OCI-LY3 (cell line): ENCODE measurements around the gene LCA5L.

Experiments
- H2AFZ ChIP-seq: fragments of 200-600, 300-600 bp; shearing (Covaris generic); 2 replicates; pipeline ENCODE4 v1.6.0; 2014; ENCODE audit warnings: antibody characterized with exemption, low read depth, low read length
- H3K27ac ChIP-seq: fragments of 200-600, 300-600 bp; sonication (generic); 2 replicates; pipeline ENCODE4 v1.5.1; 2014; ENCODE audit warnings: mild to moderate bottlenecking, low read length, moderate library complexity, mixed read lengths
- H3K27me3 ChIP-seq: fragments of 200-600, 300-600 bp; sonication (generic); 2 replicates; pipeline ENCODE4 v1.6.1; 2014; ENCODE audit warnings: low read depth, low read length, mixed read lengths
- H3K36me3 ChIP-seq: fragments of 200-600, 300-600 bp; sonication (generic); replicated peaks from 2 replicates; pipeline ENCODE3; 2014; ENCODE audit warnings: low read depth, low read length, mixed read lengths
- H3K4me1 ChIP-seq: fragments of 300-600, 200-600 bp; sonication (generic); 2 replicates; pipeline ENCODE4 v1.6.1; 2014; ENCODE audit warnings: low read length, mixed read lengths
- H3K4me2 ChIP-seq: fragments of 200-600, 300-600 bp; sonication (generic); 2 replicates; pipeline ENCODE4 v1.6.1; 2014; ENCODE audit warnings: low read length, mixed read lengths
- H3K4me3 ChIP-seq: fragments of 300-600, 200-600 bp; sonication (generic); 2 replicates; pipeline ENCODE4 v1.5.1; 2014; ENCODE audit warnings: antibody characterized with exemption, mild to moderate bottlenecking, low read length, moderate library complexity
- H3K79me2 ChIP-seq: fragments of 300-600, 200-600 bp; shearing (Covaris generic); 2 replicates; pipeline ENCODE4 v1.6.1; 2014; ENCODE audit warnings: mild to moderate bottlenecking, low read length, mixed read lengths
- H3K9ac ChIP-seq: fragments of 300-600, 200-600 bp; shearing (Covaris generic); 2 replicates; pipeline ENCODE4 v1.6.0; 2014; ENCODE audit warnings: mild to moderate bottlenecking, low read length, moderate library complexity
- H3K9me3 ChIP-seq: fragments of 200-600, 300-600 bp; shearing (Covaris generic); 2 replicates; pipeline ENCODE4 v1.6.1; 2014; ENCODE audit warnings: low read length, mixed read lengths; ENCODE audit not compliant: insufficient read depth
- H4K20me1 ChIP-seq: fragments of 200-600, 300-600 bp; sonication (generic); 2 replicates; pipeline ENCODE4 v1.6.1; 2016; ENCODE audit warnings: low read length, mixed read lengths; ENCODE audit not compliant: insufficient read depth
- EZH2phosphoT487 ChIP-seq: fragments of 200-600 bp; shearing (Covaris generic); IDR thresholded peaks from 2 replicates; pipeline ENCODE4 v1.6.1; 2018; ENCODE audit warnings: antibody characterized with exemption, mixed run types, low read depth
- TF ChIP-seq, protein P1 (sequence below): fragments of 200-600, 300-600 bp; sonication (generic); IDR thresholded peaks from 2 replicates; pipeline ENCODE4 v1.5.1; 2014; ENCODE audit warnings: antibody characterized with exemption, low read length, low read depth

LCA5L gene

DNA sequence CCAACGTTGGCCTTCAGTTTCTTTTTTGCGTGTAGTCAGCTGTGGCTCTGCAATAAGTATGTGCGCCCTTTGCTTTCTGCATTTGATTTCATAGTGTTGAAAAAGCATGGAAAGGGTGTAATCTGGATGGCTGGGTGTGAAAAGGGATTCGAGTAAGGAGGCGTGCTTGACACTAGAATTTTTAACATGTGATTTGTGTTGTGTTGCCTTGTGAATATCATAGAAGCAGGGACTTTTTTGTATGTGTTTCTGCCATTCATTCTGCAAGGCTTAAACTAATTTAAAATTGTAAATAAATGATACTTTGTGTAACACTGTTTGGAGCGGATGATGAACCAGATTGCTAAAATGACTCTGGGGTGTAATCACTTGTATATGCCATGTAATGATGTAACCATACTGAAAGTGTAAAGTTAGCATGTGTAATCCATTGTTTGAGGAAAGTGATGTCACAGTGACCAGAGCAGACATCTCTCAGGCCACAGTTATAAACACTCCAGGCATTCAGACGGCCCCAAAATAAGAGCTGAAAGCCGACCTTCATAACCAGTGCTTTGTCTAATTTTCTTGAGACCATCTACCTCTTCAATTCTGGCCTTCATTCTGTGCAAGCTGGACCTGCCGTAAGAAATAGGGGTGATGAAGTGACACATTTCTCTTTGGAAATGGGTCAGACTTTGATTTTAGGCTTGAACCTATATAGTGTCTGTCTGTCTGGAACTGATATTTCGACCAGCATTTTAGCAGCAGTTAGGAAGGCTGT lies 6.8 kb upstream of the LCA5L start:
- H3K79me2 ChIP-seq: no peaks in the 10 kb centered on the region
- peaks cover 5% of the 10 kb centered on the region; the same call in 1 of the 2 replicates for H3K27me3 ChIP-seq
- no peaks in the 10 kb centered on the region for H4K20me1 ChIP-seq
- H2AFZ ChIP-seq: no peak overlapping the region
- H3K36me3 ChIP-seq: no peaks in the 10 kb centered on the region
- H3K4me1 ChIP-seq: no peaks in the 10 kb centered on the region
- H3K9me3 ChIP-seq: no peaks in the 10 kb centered on the region
- no peak overlapping the region for H3K9ac ChIP-seq
- TF ChIP-seq EZH2phosphoT487: no peak
- TF ChIP-seq, protein P1, sequence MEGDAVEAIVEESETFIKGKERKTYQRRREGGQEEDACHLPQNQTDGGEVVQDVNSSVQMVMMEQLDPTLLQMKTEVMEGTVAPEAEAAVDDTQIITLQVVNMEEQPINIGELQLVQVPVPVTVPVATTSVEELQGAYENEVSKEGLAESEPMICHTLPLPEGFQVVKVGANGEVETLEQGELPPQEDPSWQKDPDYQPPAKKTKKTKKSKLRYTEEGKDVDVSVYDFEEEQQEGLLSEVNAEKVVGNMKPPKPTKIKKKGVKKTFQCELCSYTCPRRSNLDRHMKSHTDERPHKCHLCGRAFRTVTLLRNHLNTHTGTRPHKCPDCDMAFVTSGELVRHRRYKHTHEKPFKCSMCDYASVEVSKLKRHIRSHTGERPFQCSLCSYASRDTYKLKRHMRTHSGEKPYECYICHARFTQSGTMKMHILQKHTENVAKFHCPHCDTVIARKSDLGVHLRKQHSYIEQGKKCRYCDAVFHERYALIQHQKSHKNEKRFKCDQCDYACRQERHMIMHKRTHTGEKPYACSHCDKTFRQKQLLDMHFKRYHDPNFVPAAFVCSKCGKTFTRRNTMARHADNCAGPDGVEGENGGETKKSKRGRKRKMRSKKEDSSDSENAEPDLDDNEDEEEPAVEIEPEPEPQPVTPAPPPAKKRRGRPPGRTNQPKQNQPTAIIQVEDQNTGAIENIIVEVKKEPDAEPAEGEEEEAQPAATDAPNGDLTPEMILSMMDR: no peak
- no peak overlapping the region for H3K4me2 ChIP-seq
- no peak overlapping the region for H3K4me3 ChIP-seq
- no peak overlapping the region for H3K27ac ChIP-seq

DNA sequence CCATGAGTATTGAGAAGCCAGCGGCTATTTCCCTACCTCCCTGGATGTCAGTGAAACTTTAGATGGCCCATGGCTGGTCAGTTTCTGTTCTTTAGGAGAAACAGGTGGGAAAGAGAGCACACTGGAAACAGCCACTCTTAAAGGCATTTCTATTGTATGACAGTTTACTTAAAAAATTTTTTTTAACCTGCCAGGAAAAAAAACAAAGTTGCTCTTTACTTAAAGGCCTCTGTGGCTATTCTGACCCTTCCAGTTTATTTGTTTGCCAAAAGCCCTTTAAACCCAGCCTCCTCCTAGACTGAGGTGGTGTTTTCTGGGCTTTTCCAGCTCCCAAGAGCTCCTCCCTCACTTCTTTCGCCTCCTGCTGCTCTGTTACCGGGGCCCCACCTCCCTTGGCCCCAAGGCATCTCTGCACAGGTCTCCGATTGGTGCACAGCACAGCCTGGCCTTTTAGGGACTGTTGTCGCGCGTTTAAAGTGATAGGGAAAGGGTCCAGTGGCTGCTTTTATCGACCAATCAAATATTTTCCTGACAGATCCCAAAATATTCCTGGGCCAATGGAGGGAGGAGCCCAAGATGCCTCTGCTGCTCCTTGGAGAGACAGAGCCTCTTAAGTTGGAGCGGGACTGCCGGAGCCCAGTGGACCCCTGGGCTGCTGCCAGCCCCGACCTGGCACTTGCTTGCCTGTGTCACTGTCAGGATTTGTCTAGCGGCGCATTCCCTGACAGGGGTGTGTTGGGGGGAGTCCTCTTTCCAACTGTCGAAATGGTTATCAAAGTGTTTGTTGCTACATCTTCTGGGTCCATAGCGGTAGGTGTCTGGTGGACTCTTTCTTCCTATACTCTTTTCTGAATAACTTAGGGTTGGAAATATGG lies 6.0 kb upstream of the LCA5L start, which contains the start of gene SH3BGR:
SH3BGR (plus strand) TSS at position 639 of the 875 bp plus-strand sequence; CDS start at position 766, 127 bp downstream.
- H3K4me3 ChIP-seq: no peak within 1 kb of the TSS
- no peaks in the 10 kb centered on the region for H3K79me2 ChIP-seq
- TF ChIP-seq, protein P1: no peak
- no peak for TF ChIP-seq EZH2phosphoT487
- H3K36me3 ChIP-seq: no peaks in the 10 kb centered on the region
- no peaks in the 10 kb centered on the region for H3K4me1 ChIP-seq
- no peaks in the 10 kb centered on the region for H4K20me1 ChIP-seq
- H3K9ac ChIP-seq: no peak within 1 kb of the TSS
- H3K9me3 ChIP-seq: no peaks in the 10 kb centered on the region
- no peak within 1 kb of the TSS for H3K27ac ChIP-seq
- H3K4me2 ChIP-seq: no peak within 1 kb of the TSS
- H2AFZ ChIP-seq: no peak within 1 kb of the TSS
- H3K27me3 ChIP-seq: peaks cover 5% of the 10 kb centered on the region; the same call in 1 of the 2 replicates

DNA sequence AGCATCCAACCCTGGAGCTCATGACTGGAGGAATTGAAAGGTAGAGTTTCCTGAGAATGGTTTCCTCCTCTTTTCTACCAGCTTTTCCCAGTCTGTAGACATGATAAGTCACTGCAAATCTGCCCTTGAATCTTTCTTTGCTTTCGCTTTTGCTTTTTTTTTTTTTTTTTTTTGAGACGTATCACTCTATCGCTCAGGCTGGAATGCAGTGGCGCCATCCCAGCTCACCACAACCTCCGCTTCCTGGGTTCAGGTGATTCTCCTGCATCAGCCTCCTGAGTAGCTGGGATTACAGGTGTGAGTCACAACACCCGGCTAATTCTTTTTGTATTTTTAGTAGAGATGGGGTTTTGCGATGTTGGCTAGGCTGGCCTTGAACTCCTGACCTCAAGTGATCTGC lies 1.7 kb upstream of the LCA5L start:
- H3K4me2 ChIP-seq: no peak overlapping the region
- no peak overlapping the region for H3K9ac ChIP-seq
- no peak overlapping the region for H3K27ac ChIP-seq
- no peaks in the 10 kb centered on the region for H3K79me2 ChIP-seq
- H4K20me1 ChIP-seq: no peaks in the 10 kb centered on the region
- H3K36me3 ChIP-seq: no peaks in the 10 kb centered on the region
- no peak overlapping the region for H3K4me3 ChIP-seq
- H3K4me1 ChIP-seq: peaks cover 8% of the 10 kb centered on the region
- no peak for TF ChIP-seq EZH2phosphoT487
- TF ChIP-seq, protein P1: no peak
- no peaks in the 10 kb centered on the region for H3K9me3 ChIP-seq
- H3K27me3 ChIP-seq: peaks cover 5% of the 10 kb centered on the region; the same call in 1 of the 2 replicates
- H2AFZ ChIP-seq: no peak overlapping the region
